Colonic mucosa (tissue), 4 donors: Measurements from ENCODE around the gene ZNF273. TPM values are rescaled to one million over a fixed set of nuclear protein-coding genes. Genes with fewer than 3 reads are reported as not detected.
"Not testable (repeated sequence)": the region's sequence is repeated elsewhere in the genome, so short reads cannot be mapped to it uniquely, and the experiment has no call there.

Experiments used
- DNase-seq: peaks from one replicate; pipeline ENCODE4 v3.0.0-alpha.2; 2020
- H3K27ac ChIP-seq: fragments of 200-600 bp; one replicate; pipeline ENCODE4 v1.8.0; 2021
- H3K27me3 ChIP-seq: fragments of 200-600 bp; one replicate; pipeline ENCODE4 v1.8.0; 2021
- H3K36me3 ChIP-seq: fragments of 200-600 bp; one replicate; pipeline ENCODE4 v1.8.0; 2021
- H3K4me1 ChIP-seq: fragments of 200-600 bp; one replicate; pipeline ENCODE4 v1.8.0; 2021; ENCODE audit warnings: mild to moderate bottlenecking
- H3K4me3 ChIP-seq: fragments of 200-600 bp; one replicate; pipeline ENCODE4 v1.8.0; 2021
- H3K9ac ChIP-seq, 2 donors: one replicate each; pipeline ENCODE4 v1.7.0; 2013; ENCODE audit warnings: control low read depth in 2 of 2, low read depth in 2 of 2, low read length in 2 of 2
- H3K9me3 ChIP-seq: fragments of 200-600 bp; one replicate; pipeline ENCODE4 v1.8.0; 2021
- intact Hi-C: fragments of 100-400 bp; cut with DNase I; formaldehyde crosslinking; loops from one replicate; pipeline ENCODE4 v1.14.1; 2022
- total RNA-seq, 2 donors: library from RNA; stranded (reverse); fragmentation: NEBNext Ultra II Directional in 1 of 2; extraction: Animal tissue kit (Norgen Biotek cat#: 25700) in 1 of 2; gene quantifications; one replicate each; pipeline ENCODE4 v1.2.1, GENCODE V29; 2021
- TF ChIP-seq, protein P1 (sequence below): fragments of 200-600 bp; IDR thresholded peaks from one replicate; pipeline ENCODE4 v1.8.0; 2022; ENCODE audit warnings: antibody characterized with exemption, mild to moderate bottlenecking
- donor health status: healthy.
- donor health status: DM: no; HTN: no; CAD: no.
- donor health status: DM: no; HTN: no; CAD: no.

Gene ZNF273
- total RNA-seq, 2 donors from 2014 or later: 5.0 to 7.1 TPM

DNA sequence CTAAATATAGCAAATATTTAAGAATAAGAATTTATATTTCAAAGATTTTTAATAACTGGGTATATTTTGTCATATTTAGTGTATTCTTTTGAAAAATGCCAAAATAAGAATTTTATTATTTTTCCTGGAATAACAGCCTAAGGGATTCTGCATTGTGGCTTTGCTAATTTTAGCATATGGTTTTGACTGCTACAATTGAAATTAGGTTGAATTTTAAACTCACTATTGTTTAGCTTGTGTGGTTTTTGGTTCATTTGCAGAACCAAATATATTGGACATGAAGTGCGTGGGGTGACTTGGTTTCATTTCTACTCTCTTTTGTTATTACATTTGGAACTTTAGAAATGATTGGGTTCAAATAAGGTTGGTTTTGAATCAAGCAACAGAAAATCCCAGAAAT is 35.5 kb downstream of the ZNF273 start:
- Histone ChIP-seq H3K4me3 (no peak overlapping the region), H3K36me3 (no peaks in the 10 kb centered on the region), H3K4me1 (no peaks in the 10 kb centered on the region), H3K9me3 (no peaks in the 10 kb centered on the region), H3K9ac (no peak overlapping the region), H3K27ac (no peak overlapping the region), H3K27me3 (no peaks in the 10 kb centered on the region)
- no peak for DNase-seq
- TF ChIP-seq, protein P1, sequence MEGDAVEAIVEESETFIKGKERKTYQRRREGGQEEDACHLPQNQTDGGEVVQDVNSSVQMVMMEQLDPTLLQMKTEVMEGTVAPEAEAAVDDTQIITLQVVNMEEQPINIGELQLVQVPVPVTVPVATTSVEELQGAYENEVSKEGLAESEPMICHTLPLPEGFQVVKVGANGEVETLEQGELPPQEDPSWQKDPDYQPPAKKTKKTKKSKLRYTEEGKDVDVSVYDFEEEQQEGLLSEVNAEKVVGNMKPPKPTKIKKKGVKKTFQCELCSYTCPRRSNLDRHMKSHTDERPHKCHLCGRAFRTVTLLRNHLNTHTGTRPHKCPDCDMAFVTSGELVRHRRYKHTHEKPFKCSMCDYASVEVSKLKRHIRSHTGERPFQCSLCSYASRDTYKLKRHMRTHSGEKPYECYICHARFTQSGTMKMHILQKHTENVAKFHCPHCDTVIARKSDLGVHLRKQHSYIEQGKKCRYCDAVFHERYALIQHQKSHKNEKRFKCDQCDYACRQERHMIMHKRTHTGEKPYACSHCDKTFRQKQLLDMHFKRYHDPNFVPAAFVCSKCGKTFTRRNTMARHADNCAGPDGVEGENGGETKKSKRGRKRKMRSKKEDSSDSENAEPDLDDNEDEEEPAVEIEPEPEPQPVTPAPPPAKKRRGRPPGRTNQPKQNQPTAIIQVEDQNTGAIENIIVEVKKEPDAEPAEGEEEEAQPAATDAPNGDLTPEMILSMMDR: no peak
- intact Hi-C loops: no loop called here

DNA sequence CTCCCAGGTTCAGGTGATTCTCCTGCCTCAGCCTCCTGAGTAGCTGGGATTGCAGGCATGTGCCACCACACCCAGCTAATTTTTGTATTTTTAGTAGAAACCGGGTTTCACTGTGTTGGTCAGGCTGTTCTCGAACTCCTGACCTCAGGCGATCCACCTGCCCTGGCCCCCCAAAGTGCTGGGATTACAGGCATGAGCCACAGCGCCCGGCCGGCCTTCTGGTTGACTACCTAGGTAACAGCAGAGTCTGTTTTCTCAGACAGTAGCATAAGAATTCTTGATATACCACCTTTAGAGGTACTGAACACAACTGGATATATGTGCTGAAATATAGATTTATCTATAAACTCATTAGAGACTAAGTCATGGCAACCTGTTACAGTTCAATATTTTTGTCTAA is 36.9 kb downstream of the ZNF273 start:
- H3K9me3 ChIP-seq, H3K9ac ChIP-seq, H3K4me3 ChIP-seq, intact Hi-C loops, H3K27me3 ChIP-seq, DNase-seq, H3K27ac ChIP-seq, H3K4me1 ChIP-seq, H3K36me3 ChIP-seq: not testable (repeated sequence)

DNA sequence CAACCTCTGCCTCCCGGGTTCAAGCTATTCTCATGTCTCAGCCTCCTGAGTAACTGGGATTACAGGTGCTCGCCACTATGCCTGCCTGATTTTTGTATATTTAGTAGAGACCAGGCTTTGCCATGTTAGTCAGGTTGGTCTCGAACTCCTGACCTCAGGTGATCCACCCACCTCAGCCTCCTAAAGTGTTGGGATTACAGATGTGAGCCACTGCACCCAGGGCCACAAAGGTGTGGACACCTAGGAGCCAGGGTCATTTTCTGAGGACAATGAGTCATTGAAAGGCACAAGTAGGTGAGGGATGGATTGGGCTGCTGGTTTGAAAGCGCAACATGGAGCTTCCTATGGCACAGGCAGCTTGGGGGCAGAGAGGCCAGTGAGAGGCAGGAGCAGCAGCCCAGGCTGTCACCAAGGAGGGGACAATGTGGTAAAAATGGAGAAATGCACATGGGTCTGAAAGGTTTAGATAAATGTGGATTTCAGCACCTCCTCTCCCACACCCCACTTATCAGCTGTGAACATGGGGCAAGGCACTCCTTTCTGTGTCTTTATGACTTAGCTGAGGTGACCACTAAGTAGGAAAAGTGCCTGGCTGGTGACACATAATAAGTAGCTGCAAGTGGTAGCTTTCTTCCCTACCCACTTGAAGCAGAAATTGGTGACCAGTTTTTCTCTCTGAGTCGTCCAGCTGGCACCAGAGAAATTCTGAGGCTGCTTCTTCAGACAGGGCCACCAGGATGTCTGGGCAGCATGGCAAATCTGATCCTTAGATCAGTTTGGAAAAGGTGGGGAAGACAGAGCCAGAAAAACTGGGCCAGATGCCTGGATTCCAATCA is 41.8 kb downstream of the ZNF273 start:
- H3K36me3 ChIP-seq, intact Hi-C loops, H3K9ac ChIP-seq, H3K27ac ChIP-seq, H3K4me3 ChIP-seq, H3K4me1 ChIP-seq, H3K9me3 ChIP-seq, DNase-seq: not testable (repeated sequence)
- peaks cover 15% of the 10 kb centered on the region for H3K27me3 ChIP-seq

DNA sequence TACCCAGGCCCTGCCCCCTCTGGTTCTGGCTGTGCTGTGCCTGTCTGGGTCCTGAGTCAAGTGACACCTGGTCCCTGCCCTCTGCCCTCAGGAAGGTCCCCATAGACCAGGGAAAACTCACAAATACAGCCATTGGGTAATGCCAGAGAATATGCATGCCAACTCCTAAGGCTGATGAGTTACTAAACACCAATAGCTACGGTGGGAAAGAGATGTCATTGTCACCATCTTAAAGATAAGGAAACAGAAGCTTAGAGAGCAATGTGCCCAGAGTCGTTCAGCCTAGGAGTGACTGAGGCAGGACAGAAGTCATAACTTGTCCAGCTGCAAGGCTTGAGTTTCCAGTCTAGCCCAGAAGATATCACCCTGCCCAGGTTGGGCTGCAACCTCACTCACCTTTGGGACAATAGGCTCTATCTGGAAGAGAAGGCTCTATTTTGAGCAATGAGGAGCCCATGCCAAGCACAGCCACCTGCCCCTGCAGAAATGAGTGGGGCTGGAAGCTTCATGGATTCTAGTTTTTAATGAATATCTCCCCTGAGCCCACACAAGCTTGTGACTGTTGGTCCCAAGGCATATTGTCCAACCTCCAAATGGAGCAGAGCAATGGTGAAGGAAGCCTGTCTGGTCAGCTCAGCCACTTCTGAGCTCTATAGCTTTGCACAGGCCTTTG is 42.6 kb downstream of the ZNF273 start:
- no peak for DNase-seq
- Histone ChIP-seq H3K9me3 (no peaks in the 10 kb centered on the region), H3K4me3 (no peak overlapping the region), H3K9ac (no peak overlapping the region), H3K27ac (no peak overlapping the region), H3K27me3 (peaks cover 15% of the 10 kb centered on the region), H3K4me1 (peaks cover 5% of the 10 kb centered on the region), H3K36me3 (no peaks in the 10 kb centered on the region)
- TF ChIP-seq, protein P1: no peak
- intact Hi-C loops: no loop called here

DNA sequence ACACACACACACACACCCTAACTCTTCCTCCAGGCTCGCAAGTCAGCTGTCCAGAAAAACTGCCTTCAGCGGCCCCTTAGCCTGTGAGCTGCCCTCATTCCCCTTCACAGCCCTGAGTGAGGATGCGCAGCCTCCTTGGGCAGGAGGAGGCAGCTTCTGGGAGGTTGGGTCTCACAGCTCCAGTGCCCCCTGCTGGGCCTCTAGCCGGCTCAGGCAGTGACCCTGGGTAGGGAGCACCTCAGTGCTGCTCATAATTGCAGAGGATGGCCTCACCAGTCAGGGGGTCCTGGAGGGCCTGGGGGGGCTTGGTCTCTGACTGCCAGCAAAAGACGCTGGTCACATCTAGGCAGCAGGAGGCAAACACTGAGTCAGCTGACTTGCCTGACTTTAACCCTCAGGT is 43.7 kb downstream of the ZNF273 start:
- TF ChIP-seq, protein P1: no peak

GRCh38 chr7:64947252-64948000 is 44.4 kb downstream of the ZNF273 start:
- no peak overlapping the region for H3K27ac ChIP-seq
- peaks cover 15% of the 10 kb centered on the region for H3K27me3 ChIP-seq
- no peak overlapping the region for H3K9ac ChIP-seq
- TF ChIP-seq, protein P1: no peak
- intact Hi-C loops: no loop called here
- H3K4me3 ChIP-seq: peak overlapping the region; percentile 24
- no peaks in the 10 kb centered on the region for H3K9me3 ChIP-seq
- H3K4me1 ChIP-seq: peaks cover 5% of the 10 kb centered on the region
- H3K36me3 ChIP-seq: no peaks in the 10 kb centered on the region
- DNase-seq: no peak

More for the DNA sequence above, 43.7 kb downstream of the ZNF273 start:
- no peak overlapping the region for H3K4me3 ChIP-seq
- DNase-seq: no peak
- H3K4me1 ChIP-seq: peaks cover 5% of the 10 kb centered on the region
- no peaks in the 10 kb centered on the region for H3K36me3 ChIP-seq
- no peak overlapping the region for H3K27ac ChIP-seq
- H3K9me3 ChIP-seq: no peaks in the 10 kb centered on the region
- no peak overlapping the region for H3K9ac ChIP-seq
- intact Hi-C loops: no loop called here
- H3K27me3 ChIP-seq: peaks cover 15% of the 10 kb centered on the region

DNA sequence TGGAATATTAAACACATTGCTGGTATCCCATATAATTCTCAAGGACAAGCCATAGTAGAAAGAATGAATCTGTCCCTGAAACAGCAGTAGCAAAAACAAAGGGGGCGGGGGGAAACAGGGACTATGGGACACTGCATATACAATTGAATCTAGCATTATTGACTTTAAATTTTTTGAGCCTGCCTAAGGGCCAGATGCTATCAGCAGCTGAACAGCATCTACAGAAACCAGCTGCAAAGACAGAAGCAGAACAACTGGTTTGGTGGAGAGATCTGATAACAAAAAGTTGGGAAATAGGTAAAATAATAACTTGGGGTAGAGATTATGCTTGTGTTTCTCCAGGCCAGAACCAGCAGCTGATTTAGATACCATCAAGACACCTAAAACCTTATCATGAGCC is 45.7 kb downstream of the ZNF273 start:
- H3K9ac ChIP-seq, H3K36me3 ChIP-seq, H3K9me3 ChIP-seq, DNase-seq, intact Hi-C loops, H3K4me1 ChIP-seq, H3K4me3 ChIP-seq, H3K27ac ChIP-seq: not testable (repeated sequence)
- peaks cover 15% of the 10 kb centered on the region for H3K27me3 ChIP-seq

GRCh38 chr7:64950673-64951072 is 47.6 kb downstream of the ZNF273 start:
- intact Hi-C loops: loop anchor here (5.0 kb wide), 1 partner anchor 357 kb away; no protein-coding TSS in a partner anchor
- DNase-seq: not testable (repeated sequence)

More at GRCh38 chr7:64950673-64951072, 47.6 kb downstream of the ZNF273 start:
- not testable (repeated sequence) for H3K27ac ChIP-seq, H3K4me1 ChIP-seq, H3K9ac ChIP-seq, H3K36me3 ChIP-seq, H3K4me3 ChIP-seq, H3K9me3 ChIP-seq
- H3K27me3 ChIP-seq: peaks cover 15% of the 10 kb centered on the region
